HG03066 (cell line): Measurements from ENCODE around the gene FGF12.

Experiments
- ATAC-seq: cut with Tn5 transposase; IDR thresholded peaks from one replicate; pipeline ENCODE4 v1.9.1; 2021; ENCODE audit warnings: low read depth; ENCODE audit not compliant: unreplicated experiment

FGF12 gene

GRCh38 chr3:192687488-192688152 is 39.7 kb downstream of the FGF12 start:
- ATAC-seq: no peak

- ATAC-seq: no peak
These were observed 41.5 kb downstream of the FGF12 start for GRCh38 chr3:192685801-192686200.

GRCh38 chr3:192684151-192684550 is 43.2 kb downstream of the FGF12 start:
- ATAC-seq: no peak

DNA sequence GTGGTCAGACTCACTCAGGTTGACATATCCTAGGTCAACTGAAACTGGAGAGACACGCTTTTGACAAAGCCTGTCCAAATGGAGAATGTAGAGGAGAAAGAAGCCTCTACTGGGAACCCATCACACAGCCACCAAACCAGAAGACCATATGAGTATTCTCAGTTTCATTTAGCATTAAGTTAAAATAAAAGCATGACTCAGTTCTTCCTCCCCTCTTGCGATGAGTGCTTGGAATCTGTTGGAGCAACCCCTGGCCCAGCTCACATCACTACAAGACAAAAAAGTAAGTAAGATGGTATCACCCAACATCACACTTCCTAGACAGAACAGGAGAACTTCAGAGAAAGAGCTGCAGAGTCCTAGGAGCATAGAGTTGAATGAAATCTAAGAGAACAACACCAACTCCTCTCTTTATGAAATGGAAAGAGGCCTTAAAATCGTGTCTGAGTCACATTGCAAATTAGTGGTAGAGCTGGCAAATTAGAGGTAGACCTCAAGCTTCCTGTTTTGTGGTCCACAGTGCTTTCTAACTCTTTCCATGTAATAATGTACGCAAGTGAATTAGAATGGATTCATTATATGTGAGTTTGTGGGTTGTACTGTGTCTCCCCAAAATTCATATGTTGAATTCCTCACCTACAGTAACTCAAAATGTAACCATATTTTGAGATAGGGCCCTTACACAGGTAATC is 51.2 kb downstream of the FGF12 start:
- ATAC-seq: peak; percentile 62

DNA sequence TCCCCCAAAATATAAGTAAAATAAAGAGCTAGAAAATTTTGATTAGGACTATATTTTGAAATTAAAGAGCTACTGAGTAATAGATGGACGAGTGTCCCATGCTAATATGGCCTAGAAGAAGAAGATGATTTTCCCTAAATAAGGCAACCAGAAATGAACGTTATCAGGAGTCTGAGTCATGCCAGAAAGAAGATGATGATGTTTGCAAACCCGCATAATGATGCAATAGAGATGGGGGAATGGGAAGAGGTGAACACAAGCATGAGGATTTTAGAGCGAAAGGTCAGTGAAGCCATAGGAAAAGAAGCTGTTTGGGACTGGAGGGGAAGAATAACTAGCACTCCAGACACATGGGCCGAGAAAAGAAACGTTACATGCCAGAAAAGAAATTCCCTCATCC is 71.7 kb downstream of the FGF12 start:
- no peak for ATAC-seq

- no peak for ATAC-seq
These were observed 72.3 kb downstream of the FGF12 start for GRCh38 chr3:192655040-192655439.

DNA sequence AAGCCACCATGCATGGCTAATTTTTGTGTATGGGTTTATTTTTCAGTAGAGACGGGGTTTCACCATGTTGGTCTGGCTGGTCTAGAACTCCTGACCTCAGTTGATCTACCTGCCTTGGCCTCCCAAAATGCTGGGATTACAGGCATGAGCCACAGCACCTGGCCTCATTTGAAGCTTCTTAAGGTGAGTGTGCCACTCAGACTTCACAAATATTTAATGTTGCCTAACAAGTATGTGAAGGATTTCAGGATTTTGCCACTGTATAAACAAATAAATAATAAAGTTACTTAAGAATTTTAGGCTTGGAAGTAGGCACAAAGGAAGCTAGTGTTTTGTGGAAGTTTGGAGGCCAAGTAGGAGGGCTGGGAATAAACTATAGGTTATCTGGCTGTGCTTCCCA is 73.5 kb downstream of the FGF12 start:
- ATAC-seq: no peak

- ATAC-seq: no peak
These were observed 74.6 kb downstream of the FGF12 start for GRCh38 chr3:192652727-192653126.

DNA sequence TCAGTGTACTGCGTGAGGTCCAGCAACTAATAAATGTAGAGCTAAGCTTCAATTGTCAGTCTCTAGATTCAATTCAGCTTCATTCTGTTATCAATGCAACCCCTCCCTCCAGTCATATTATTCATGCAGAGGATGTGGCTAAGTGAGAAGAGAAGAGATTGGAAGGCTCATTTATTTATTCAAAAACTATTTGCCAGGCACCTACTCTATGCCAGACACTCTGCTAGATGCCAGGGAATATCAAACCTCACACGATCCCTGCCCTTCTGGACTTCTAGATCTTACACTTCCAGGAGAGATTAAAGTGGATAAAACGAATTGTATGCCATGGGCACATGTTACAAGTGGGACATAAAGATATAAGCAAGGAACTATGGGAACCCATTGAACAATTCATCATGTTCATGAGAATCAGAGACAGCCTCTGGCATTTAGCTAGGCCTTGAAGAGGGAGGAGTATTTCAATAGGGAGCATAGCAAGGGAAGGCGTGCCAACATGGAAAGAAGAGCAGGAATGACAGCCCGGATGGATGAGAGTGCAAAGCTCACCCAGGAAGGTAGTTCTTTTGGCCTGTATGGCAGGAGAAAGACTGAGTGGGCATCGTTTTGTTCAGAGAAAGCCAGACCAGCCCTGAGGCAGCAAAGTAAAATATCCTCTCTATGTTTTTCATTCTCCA is 75.4 kb downstream of the FGF12 start:
- ATAC-seq: no peak

DNA sequence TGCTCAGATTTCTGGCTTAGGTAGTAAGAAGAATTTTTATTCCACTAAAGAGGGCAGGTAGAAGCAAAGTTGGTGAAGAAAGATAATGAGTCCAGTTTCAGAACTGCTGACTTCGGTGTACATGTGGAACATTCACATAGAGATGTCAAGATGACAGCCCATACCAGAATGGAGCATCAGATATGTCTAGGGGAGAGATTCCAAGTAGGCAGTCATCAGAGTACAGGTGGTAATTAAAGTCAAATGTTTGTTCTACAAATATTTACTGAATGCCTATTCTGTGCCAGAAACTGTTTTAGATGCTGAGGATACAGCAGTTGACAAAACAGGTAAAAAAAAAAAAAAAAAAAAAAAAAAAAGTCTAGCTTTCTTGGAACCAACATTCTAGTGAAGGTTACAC is 81.9 kb downstream of the FGF12 start:
- no peak for ATAC-seq

- ATAC-seq: no peak
These were observed 84.7 kb downstream of the FGF12 start for GRCh38 chr3:192642651-192643050.

DNA sequence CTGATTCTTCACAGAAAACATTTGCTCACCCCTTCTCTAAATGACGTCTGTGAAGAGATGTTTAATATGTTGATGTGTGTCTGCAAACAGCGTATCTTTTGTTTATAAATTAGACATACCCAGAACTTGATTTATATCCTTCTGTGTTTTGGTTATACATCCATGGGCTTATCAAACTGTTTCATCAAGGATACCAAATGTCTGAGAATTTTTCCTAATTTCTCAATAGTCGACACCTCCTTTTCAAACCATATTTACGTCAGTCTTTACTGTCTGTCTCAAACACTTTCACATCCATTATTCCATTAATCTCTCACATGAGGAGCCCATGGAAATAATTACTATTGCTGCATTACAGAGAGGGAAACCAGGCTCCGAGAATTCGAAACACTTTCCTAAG is 85.4 kb downstream of the FGF12 start:
- ATAC-seq: no peak

- ATAC-seq: no peak
These were observed 87.4 kb downstream of the FGF12 start for GRCh38 chr3:192639987-192640386.

DNA sequence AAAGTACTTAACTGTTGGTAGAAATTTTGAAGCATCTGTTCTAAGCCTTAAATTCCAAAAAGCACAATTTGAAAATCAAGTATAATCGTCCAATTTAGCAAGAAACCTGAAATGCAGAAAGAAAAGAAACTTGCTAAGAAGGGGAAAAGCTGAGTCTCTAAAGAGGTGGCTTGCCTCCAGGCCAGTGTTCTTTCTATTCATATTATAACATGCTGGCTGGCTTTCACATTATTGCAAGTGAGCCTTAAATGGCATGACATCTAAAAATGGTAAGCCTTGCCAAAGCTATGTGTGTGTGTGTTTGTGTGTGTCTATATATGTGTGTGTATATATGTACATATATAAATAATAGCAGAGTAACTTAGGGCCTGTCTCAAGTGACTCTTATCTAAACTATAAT is 89.5 kb downstream of the FGF12 start:
- no peak for ATAC-seq

- no peak for ATAC-seq
These were observed 90.6 kb downstream of the FGF12 start for GRCh38 chr3:192636517-192637444.

DNA sequence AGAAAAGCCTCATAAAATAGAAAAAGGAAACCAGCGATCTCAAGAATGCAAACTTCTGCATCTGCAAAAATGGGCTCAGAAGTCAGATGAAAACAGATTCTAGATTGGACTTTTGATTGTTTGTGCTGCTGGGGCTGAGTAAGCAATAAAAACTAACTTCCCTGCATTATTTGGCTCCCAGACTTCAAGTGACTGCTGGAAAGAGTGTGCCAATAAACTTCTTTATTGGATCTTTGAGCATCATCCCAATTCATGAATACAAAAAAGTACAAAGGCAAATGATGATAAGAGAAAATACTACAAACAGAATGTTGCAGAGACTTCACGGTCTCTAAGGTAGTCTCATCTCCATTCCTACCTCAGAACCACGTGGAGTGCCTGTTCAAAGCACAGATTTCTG is 97.9 kb downstream of the FGF12 start:
- ATAC-seq: no peak

GRCh38 chr3:192621909-192622308 is 105.4 kb downstream of the FGF12 start:
- no peak for ATAC-seq

DNA sequence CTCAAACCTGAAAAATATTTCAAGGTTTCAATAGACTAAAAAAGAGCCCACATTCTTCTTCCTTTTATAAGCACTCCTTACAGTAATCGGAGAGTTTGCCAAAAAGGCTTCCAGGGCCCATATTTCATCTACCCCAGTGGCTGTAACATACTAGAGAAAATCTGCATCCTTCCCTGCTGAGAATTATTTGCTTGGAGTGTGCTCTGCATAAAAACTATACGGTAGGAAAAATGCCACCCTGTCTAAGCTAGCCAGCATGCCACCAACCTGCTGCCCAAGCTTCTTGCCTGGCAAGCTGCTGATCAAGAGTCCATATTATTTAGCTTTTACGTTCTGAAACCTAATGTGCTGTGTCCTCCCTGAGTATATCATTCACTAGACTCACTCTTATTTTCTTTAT is 107.1 kb downstream of the FGF12 start:
- ATAC-seq: no peak

- no peak for ATAC-seq
These were observed 115.9 kb downstream of the FGF12 start for GRCh38 chr3:192611411-192611810.

- ATAC-seq: no peak
These were observed 118.4 kb downstream of the FGF12 start for GRCh38 chr3:192608726-192609600.
